ENCODE data around the gene FOXN3.
"Not testable (repeated sequence)": the region's sequence is repeated elsewhere in the genome, so short reads cannot be mapped to it uniquely, and the experiment has no call there.

FOXN3 gene

DNA sequence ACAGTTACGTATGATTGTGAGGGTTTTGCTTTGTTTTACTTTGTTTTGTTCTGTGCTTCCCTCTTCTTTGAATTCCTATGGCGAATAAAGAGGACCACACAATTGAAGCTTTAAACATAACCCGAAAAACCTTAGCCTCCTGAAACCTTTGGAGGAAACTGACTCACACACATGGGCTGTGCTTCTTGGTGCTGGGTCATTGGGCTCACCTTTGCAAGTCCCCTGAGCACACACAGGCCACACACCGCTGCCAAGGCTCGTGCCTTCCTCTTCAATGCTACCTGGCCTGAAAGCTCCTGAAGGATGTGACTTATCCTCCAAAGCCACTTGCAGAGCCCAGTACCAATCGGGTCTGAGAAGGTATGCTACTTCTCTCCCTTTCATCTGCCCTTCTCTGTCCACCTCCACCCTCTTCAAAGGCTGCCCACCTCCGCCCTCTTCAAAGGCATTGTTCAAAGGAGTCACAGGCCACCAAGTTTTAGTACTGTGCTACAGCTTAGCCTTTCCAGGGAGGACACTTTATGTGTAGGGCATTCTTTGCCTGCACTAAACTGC lies 114.6 kb downstream of the FOXN3 start:
- DNase-seq (ENCODE audit: low spot score) = no peak

DNA sequence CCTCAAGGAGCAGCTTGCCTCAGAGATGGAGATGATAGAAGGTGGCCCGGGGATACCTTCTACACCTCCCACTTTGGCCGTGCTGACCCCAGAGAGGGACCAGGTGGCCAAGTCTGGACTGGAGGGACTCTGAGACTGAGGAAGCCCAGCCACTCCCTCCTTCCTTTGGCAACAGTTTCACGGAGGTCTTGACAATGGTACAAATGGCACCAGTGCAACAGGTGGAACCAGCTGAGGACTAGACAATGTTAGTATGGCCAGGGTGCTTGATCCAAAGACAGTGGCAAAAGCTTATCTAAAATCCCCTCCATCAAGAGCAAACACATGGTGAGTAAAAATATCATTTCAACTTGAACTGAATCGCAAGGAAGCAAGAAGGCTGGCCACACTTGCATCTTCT lies 117.4 kb downstream of the FOXN3 start:
- no peak for DNase-seq (ENCODE audit: low spot score)

DNA sequence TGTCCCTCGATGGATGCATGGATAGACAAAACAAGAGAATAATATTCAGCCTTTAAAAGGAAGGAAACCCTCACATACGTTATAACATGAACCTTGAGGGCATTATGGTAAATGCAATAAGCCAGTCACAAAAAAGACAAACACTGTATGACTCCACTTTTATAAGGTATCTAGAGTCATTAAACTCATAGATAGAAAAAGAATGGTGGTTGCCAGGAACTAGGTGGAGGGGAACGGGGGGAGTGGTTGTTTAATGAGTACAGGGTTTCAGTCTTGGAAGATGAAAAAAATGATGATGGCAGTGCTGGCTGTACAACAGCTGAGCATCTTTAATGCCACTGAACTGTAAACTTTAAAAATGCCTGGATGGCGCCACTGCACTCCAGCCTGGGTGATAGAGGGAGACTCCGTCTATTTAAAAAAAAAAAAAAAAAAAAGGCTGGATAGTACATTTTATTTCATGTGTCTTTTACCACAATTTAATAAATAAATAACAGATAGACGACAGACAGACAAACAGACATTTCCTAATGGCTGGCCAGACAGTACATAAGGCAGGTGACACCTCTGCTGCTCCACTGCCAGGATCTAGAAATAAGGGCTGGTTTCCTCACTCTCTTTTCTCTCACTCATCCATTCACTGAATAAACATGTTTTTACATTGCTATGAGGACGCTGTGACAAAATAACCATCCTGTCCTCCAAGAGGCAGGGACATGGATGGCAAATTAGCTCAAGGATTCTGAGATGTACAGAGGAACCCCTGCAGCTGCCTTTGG lies 118.8 kb downstream of the FOXN3 start:
- DNase-seq (ENCODE audit: low spot score) = no peak

DNA sequence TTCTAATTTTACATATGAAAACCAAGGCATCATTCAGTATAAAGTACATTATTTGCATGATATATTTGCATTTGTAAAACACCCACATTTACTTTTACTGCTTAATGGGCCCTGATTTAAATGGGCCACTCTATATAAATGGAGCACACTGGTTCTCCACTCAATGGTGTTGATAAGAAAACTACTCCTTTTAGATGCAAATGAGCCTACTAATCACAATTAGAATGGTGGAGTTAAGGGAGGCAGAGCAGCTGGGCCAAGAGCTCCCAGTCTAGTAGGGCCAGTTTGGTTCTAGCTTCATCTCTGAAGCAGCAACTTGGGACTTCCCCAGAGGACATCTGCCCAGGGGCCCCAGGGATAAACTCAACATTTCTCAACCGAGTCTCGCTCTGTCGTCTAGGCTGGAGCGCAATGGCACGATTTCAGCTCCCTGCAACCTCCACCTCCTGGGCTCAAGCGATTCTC lies 120.7 kb downstream of the FOXN3 start:
- no peak for DNase-seq (ENCODE audit: low spot score)

DNA sequence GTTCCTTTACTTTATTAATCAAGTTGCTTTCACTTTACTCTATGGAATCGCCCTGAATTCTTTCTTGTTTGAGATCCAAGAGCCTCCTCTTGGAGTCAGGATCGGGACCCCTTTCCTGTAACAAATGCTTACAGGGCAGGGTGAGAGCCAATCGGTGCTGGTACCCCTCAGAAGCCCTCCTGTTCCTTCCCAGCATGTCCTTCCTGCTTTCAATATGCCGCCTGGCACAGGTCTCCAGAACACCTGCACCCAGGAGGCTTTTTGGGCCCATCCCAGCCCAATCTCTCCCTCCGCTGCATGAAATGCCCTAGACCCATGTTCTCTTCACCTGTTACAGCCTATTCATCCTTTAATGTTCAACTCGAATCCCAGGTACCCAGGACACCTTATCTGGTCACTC lies 122.2 kb downstream of the FOXN3 start:
- no peak for DNase-seq (ENCODE audit: low spot score)

DNA sequence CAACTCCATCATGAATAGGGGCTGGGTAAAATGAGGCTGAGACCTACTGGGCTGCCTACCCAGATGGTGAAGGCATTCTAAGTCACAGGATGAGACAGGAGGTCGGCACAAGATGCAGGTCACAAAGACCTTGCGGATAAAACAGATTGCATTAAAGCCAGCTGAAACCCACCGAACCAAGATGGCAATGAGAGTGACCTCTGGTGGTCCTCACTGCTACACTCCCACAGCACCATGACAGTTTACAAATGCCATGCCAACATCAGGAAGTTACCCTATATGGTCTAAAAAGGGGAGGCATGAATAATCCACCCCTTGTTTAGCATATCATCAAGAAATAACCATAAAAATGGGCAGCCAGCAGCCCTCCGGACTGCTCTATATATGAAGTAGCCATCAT lies 122.6 kb downstream of the FOXN3 start:
- not testable (repeated sequence) for DNase-seq (ENCODE audit: low spot score)

DNA sequence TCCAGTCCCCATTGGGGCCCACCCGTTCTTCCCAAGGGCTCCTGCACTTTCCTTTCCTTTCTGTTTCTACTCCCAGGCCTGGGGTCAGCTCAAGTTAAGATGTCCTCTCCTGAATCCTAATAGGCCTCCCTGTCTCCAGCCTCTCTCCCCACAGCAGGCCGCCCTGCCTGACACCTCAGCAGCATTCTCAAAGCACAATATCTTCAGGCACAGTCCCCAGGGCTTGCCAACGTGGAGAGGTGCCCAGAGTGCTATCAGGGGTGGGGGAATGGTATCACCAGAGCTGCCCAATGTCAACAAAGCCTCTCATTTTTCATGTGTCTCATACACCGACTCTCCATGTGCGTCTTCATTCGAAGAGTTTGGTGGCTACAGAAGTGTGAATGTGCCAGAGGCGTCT lies 123.0 kb downstream of the FOXN3 start:
- DNase-seq (ENCODE audit: low spot score) = no peak

DNA sequence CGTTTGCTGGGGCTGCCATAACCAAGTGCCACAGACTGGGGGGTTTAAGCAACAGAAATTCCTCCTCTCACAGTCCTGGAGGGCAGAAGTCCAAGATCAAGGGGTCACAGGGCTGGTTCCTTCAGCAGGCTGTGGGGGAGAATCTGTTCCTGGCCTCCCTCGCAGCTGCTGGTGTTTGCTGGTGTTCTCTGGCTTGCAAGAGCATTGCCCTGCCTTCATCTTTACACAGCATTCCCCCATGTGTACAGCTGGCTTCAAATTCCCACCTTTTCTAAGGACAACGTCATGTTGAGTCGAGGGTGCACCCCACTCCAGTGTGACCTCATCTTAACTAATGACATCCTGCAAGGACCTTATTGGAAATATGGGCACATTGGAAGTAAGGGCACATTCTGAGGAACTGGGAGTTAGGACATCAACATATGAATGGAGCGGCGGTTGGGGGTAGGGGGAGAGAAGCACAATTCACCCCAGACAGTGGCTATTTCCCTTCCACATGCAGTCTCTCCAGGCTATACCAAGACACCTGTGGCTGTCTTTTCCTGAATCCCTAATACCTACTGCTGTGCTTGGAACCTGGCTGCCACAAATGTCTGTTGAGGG lies 123.6 kb downstream of the FOXN3 start:
- DNase-seq (ENCODE audit: low spot score) = no peak

DNA sequence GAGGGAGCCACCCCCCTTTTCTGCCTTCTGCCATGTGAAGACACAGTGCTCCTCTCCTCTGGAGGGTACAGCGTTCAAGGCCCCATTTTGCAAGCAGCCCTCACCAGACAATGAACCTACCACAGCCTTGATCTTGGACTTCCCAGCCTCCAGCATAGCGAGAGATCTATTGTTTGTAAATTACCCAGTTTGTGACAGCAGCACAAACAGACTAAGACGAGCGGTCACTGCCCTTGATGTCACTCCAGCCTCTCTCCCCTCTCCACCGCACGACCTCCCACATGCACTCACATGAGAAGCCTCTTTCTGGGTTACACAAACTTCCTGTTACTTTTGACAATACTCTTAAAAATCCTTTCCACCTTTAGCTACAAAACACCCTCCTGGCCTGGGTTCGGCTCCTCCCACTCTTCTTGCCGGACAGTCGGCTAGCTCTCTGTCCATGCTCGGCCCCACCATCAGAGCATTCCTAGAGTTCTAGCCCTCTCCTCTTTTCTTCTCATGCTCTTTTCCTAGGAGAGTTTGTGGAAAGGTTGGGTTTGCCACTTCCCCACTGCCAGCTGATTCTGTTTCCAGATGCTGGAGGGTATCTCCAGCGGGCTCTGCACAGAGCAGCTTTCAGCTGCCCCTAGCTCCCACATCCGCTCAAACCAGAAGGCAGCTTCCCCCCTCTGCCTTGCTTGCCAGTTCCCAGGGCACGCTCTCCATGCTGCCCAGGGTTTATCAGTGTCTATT lies 124.3 kb downstream of the FOXN3 start:
- no peak for DNase-seq (ENCODE audit: low spot score)

DNA sequence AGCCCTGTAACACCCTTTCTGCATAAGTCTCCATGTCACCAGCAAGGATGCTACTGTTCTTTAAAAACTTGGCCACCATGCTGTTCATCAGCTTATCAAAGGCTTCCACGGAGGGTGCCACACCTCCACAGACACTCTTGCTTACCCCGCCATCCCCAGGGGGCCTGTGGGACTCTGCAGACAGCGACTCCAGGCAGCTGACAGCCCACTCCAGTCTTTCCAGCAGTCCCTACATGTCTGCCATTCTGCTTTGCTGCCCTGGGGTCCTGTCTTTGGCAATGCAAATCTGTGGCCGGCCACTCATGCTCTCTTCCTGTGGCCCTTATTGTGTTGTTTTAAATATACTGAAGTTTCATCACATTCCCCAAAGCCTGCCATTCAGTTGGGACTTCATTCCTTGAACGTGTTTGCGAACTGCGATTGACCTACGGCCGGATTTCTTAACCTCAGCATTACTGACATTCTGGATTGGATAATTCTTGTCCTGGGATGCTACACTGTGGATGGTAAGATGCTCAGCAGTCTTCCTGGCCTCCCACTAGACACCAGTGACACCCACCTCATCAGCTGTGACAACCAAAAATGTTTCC lies 125.6 kb downstream of the FOXN3 start:
- DNase-seq (ENCODE audit: low spot score) = no peak

DNA sequence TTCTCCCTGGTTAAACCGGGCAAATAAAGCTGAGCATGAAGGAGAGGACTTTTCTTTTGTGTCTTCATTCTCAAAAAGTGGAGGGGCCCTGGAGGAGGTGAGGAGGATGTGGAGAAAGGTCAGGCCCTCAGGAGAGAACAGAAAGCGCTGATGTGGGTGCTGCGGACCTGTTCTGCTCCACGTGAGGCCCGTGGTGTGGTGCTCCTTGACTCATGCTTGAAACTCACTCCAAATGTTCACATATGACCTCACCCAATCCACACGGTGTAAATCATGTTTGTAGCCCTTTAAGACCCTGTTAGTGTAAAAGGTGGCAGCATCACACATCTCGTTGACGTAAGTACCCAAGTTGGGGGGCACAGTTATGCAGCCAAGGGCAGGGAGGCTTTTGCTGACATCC lies 126.2 kb downstream of the FOXN3 start:
- no peak for DNase-seq (ENCODE audit: low spot score)

DNA sequence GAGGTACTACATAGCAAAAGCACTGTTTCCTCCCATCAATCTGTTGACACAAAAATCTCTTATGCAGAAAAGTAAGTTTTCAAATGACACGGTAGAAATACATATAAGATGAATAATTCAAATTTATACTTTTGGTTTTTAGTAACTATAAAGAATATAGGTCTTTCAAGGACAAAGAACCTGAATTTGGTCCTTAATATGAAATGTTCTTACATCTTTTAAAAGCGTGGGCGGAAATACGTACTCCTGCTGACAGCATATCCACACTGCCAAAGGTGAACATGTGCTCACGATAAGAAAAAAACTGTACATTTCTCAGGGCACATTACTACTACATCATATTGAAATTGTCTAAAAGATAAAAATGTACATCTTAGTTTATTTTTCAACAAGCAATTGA lies 127.6 kb downstream of the FOXN3 start:
- no peak for DNase-seq (ENCODE audit: low spot score)

DNA sequence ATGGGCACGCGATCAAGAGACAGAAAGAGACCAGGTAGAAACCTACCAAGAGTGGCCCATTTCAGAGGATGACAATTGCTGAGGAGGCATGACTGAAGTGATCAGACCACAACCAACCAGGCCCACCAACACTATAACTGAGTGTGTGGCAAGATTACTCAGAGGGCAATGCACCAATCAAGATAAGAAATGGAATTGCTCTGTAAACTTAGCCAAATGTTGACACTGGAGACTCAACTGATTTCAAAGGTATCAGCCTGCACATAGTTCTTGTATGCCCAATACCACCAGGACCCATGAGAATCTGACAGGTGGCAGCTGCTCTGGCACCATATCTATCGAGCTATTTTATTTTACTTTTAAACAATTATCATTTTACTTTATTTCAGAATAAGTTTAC lies 128.9 kb downstream of the FOXN3 start:
- DNase-seq (ENCODE audit: low spot score) = no peak

DNA sequence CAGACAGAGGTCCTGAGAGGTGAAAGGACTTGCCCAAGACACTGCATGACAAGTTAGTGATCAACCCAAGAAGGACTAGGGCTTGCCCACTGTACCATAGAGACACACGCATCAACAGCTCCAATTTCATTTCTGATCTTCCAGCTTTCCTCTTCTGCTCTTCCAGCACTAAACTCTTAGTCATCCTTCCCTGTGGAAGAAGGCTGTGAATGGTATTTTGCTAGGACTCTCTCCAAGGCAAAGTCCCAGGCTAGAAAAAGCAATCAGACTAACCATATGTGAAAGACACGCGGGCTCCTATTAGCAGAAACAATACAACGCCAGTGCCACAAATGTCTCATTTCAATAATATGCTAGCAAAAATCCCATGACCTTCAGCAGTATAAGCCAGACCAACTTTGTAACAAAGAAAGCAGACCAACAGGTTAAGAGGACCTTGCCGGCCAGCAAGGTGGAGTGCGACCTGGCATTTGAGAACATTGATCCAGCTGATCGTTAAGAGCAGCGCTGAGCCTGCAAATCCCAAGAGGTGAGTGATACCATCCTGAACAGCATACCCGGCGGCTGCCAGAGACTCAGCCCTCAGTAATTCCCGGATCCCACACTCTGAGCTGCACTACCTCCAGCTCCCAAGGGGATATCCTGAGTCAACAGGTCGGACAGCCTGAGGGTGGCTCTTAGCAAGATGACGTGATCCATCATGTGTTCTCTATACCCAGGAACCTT lies 132.5 kb downstream of the FOXN3 start:
- DNase-seq (ENCODE audit: low spot score) = no peak

DNA sequence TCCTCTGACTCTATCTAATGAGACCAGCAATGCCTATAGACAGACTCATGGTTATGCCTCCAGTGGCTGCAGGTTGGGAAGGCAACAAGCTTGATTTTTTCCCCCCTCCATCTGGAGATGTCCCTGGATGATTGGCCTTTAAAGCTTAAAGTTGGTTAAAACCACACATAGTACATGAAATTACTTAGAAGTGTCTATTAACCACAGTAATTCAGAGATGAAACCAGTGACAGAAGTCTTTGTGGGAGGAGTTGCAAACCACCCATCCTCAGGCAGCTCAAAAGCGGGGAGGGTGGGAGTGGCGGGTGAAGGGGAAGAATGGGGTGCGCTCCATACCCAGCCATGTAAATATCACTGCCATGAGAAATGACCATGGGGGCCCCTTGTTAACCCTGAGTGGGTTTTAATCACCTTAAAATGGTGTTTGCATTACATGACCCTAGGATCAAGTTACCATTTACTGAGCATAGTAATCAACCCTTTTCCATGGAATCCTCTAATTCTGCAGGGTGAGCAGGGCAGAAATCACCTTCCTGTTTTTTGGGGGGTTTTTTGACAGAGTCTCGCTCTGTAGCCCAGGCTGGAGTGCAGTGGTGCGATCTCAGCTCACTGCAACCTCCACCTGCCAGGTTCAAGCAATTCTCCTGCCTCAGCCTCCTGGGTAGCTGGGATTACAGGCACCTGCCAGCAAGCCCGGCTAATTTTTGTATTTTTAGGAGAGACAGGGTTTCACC lies 133.5 kb downstream of the FOXN3 start:
- DNase-seq (ENCODE audit: low spot score) = no peak

DNA sequence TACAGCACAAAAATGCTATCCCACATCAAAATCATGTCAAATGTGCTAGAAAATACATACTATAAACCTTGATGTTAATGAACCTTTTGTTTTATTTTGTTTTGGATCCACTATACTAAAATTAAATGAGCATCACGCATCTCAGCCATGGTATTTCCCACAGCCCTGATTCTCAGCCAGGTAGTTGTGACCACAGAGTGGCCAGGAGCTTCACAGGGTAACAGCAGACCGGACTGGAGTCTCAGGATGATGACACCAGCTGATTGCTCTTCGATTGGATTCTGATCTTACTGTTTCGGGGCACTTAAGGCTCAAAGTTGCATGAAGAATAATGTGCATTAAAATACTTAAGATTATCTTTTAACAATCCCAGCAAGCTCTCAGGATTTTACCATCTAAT lies 134.8 kb downstream of the FOXN3 start:
- no peak for DNase-seq (ENCODE audit: low spot score)

DNA sequence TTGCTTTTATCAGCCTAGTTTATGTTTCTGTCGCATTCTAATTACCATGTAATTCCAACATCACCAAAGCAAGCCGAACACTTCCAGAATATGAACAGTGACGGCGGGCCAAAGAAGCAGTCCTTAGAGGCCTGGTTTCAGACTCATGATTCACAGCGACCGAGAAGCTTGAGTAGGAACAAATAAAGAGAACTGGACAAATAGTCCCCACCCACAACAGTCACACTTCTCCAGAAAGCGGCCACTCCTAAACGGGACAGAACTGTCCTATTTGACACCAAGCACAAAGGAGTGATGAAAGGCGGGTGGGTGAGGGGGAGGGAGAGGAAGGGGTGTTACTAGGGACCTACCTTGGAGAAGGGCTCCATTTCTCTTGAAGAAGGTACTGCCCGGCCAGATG lies 136.4 kb downstream of the FOXN3 start:
- no peak for DNase-seq (ENCODE audit: low spot score)

DNA sequence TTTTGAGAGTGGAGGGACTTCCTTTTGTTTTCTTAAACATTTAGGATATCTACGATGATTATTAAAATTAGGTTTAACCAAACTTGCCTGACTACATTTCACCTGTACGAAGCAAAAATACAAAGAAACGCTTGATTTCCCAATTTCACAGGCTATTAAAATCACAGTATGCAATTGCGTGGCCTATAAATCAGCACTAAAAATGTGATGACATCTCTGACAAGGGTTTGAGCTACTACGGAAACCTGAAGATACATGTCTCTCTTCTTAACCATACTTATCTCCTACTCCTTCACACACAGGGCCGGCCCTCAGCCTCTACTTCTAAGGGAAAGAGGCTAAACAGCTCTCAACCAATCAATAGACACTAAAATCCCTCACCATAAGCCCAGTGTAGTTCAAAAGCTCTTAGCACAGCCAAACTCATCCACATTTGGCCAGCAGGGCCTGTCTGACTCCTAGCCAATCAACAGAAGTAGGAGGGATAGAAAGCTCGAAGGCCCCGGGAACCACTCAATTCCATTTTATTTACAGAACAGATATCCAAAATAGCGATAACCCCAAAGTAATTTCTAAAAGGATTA lies 137.3 kb downstream of the FOXN3 start:
- no peak for DNase-seq (ENCODE audit: low spot score)

DNA sequence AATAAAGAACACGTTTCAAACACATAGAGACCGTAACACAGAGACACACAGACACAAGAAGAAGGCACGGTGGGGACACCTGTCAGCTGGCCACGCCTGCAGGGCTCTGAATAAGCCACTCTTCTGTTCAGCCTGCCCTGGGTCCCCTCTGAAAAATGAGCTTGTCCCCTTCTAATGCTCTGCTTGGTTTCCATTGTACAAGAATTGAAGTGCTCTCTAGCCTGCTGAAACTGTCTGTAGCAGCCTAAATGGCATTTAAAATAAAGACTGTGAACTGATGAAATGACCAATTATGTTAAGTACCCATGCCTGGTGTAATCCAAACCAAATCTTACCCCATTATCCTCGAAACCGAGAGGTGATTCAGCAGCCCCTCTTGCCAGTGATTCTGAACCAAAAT lies 139.8 kb downstream of the FOXN3 start:
- DNase-seq (ENCODE audit: low spot score) = no peak

DNA sequence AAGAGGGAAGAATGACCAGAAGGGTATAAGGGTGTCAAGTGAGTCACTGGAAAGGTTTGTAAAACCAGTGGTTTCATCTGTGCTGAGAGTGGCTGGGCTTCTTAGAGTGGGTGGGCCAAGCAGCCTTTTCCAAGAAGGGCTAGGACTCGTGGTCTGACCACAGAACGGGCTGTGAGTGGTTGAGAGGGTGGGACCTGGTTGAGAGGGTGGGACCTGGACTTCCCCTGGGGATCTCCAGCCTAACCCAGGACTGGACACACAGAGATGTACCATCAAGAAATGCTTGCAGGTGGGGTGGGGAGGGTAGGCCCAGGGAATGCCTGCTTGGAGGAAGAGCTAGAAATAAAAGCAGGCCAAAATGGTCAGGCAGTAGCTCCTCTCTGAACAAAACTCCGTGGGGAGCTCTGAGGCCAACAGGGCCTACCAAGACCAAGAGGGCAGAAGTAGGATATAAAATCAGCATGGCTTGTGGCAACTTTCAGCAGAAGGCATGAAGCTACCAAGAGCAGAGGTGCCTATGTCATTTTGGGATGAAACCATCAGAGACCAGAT lies 140.5 kb downstream of the FOXN3 start:
- DNase-seq (ENCODE audit: low spot score) = no peak
